CD4-positive, alpha-beta T cell treated with Interleukin-10 for 1 hour (primary cell): ENCODE measurements around the gene KCTD20.
"Not testable (repeated sequence)": the region's sequence is repeated elsewhere in the genome, so short reads cannot be mapped to it uniquely, and the experiment has no call there.

ENCODE experiments used
- DNase-seq: peaks from one replicate; pipeline ENCODE4 v3.0.0-alpha.2; 2020

Gene KCTD20

DNA sequence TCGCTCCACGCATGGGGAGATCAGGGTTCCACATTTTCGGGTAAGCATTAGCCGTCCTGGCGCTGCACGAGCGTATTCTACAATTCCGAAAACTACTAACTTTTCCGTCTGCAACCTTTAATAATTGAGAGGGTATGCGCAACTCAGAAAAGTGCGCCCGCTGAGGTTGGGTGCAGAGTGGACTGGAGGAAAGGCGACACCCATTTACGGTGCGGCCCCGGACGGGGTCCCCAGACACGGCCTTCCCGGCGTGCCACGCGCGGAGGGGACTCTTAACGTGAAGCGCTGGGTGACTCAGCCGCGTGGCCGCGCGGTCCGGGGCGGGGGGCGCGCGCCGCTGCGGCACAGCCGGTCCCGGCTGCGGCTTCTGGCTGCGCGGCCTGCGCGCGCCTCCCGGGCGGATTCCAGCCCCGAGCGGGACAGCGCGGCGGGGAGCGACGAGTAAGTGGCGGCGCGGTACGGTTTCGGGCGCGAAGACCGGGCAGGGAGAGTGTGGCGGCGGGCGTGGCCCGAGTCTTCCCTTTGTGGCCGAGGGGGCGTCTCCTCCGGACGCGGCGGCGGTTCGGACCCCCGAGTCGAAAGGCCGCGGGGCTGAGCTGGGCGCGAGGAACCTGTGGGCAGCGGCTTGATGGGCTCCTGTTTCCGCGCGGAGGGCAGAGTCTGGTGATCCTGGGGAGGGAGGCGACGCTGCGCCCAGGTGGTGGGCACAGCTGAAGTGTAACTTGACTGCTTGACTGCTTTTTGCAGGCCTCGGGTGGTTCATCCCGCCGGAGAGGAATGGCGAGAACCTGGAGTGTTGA is at the start of gene KCTD20, which contains the start of gene PXT1:
Gene KCTD20, plus strand, starts transcription at position 330 of the 800 bp plus-strand sequence. CDS start 27,098 bp downstream, outside the sequence.
Gene PXT1, minus strand, starts transcription at position 184 of the 800 bp plus-strand sequence. CDS start 16,772 bp downstream, outside the sequence.
- DNase-seq, result peak; percentile 87

DNA sequence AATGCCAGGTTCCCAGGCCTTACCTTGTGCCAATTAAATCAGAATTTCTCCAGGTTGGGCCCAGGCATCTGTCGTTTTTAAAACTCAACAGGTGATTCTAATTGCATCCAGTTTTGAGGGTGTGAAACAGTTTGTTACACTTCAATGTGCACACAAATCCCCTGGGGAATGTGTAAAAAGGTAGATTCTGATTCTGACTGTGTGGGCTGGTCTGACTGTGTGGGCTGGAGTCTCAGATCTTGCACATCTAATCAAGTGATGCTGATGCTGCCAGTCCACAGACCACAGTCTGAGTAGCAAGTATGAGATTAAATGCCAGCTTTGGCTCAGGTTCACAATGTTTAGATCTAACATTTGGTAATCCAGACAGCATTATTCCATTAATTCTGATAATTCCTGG is 42.8 kb upstream of the KCTD20 start:
- DNase-seq, result no peak

DNA sequence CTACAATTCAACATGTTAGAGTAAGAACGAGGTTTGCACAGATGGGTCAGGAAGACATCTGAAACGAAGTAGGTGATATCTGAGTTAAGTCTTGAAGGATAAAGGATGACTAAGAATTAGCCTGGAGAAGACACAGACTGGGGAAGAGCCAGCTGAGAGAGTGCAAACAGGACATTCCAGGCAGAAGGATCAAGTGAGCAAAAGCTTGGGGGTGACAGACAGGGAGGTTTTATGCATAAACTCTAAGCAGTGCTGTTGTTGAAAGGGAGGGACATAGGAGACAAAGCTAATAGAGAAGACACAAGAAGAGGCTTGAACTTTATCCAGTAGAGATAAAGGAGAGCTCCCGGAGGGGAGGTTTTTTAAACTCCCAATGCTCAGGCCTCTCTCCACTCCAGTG is 40.3 kb upstream of the KCTD20 start:
- no peak for DNase-seq

DNA sequence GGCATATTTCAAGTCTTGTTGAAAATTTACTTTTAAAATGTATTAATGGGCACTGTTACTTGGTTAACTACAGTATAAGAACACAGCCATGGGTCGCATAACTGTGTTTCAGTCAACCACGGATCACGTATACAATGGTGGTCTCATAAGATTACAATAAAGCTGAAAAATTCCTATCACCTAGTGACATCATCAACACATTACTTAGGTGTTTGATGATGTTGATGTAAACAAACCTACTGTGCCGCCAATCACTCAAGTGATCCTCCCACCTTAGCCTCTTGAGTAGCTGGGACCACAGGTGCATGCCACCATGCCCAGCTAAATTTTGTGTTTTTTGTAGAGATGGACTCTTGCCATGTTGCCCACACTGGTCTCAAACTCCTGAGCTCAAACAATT is 38.6 kb upstream of the KCTD20 start:
- no peak for DNase-seq

DNA sequence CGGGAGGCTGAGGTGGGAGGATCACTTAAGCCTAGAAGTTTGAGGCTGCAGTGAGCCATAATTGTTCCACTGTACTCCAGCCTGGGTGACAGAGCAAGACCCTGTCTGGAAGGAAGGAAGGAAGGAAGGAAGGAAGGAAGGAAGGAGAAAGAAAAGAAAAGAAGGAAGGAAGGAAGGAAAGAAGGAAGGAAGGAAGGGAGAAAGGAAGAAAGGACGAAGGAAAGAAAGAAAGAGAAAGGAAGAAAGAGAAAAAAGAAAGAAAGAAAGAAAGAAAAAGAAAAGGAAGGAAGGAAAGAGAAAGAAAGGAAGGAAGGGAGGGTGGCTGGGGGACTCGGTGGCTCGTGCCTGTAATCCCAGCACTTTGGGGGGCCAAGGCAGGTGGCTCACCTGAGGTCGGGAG is 33.1 kb upstream of the KCTD20 start:
- not testable (repeated sequence) for DNase-seq

DNA sequence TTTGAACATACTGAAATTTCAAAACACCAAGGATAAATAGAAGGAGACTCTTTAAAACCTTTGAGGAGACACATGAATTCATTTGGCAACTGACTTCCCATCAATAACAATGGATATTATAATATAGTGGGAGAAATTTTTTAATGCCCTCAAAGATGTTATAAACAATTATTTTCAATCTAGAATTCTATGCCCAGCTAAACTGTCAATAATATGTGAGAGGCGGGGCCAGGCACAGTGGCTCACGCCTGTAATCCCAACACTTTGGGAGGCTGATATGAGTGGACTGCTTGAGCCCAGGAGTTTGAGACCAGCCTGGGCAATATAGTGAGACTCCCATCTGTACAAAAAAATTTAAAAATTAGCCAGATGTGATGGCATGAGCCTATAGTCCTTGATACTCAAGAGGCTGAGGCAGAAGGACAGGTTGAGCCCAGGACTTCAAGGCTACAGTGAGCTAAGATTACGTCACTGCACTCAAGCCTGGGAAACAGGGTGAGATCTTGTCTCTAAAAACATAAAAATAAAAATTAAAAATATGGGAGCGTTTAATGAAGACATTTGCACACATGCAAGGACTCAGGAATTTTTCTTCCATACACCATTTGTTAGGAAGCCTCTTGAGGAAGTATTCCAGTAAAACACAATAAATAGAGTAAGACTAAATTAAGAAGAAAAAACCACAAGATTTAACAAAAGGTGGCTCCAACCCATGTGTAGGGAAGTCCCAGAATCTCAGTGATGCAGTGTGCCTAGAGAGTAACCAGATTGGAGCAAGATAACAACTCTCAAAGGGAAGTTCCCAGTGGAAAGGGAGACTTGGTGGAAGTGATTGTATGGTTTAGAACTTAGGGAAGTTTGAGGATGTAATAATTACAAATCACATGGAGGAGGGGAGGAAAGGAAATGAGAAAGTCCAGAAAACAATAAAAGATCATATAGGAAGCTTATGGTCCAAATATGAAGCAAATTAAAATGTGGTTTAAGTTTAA is 29.0 kb upstream of the KCTD20 start:
- no peak for DNase-seq

DNA sequence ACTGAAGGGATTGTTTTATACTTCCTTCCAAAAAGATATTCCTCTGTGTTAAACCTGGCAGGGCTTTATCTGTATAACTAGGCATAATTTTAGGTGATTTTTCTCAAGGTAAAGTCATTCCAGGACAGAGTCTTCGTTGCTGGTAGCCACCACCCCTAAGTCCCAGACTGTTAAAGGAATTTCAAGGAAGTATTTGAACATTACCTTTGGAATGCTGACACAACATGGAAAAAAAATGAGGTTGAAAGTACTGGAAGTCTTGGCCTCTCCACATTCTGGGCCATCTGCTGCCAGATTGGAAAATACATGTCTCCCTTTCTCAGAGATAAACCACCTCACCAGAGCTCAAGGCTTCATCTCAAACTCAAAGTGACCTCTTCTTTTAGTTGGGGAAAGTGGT is 28.3 kb upstream of the KCTD20 start:
- no peak for DNase-seq

DNA sequence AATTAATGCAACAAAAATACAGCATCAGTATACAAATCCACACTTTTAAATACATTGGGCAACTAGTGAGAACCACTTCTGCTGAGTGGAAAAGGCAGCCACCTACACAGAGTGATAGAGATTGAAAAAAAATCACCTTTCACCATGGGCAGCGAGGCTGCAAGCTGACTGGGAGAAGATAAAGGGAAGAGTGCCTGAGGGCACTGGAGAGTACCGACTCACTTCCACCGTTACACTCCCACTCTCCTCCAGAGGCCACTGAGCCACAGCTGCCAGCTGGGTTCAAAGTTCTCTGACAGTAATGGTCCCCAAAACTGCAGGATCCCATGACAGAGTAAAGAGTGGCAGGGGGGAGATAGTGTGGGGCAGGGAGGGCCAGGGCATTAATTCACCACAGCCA is 24.2 kb upstream of the KCTD20 start:
- DNase-seq, result no peak

DNA sequence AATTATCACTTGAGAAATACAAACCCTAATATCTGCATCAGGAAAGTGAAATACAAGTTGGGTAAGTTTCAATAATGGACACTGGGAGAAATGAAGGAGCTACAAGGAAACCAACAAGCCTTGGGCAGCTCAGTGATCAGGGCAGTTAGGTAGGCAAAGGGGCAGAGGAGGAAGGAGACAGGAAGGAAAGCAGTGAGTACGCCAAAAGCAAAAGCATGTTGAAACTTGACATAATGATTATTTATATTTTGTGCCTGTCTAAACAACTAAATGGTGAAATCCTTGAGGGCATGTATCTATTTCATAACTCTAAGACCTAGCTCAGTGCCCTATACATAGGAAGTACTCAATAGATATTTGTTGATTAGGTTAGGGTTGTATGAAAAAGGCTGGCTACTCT is 23.5 kb upstream of the KCTD20 start:
- no peak for DNase-seq

DNA sequence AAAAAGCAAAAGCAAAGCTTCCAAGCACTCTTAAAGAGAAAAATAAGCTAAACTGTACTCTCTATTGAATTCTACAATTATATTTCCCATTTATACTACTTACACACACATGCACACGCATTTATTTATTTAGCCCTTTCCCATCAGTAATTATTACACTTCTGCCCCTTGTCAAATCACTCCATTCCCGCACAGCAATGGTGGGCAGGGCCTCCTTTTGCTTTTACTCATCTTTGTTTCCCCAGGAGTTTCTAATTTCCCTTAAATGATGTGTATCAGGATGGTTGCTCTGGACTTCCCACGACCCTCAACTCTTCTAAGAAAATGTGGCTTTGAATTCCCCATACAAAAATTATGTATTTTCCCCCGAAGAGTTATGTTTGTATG is 20.1 kb upstream of the KCTD20 start:
- DNase-seq, result no peak

DNA sequence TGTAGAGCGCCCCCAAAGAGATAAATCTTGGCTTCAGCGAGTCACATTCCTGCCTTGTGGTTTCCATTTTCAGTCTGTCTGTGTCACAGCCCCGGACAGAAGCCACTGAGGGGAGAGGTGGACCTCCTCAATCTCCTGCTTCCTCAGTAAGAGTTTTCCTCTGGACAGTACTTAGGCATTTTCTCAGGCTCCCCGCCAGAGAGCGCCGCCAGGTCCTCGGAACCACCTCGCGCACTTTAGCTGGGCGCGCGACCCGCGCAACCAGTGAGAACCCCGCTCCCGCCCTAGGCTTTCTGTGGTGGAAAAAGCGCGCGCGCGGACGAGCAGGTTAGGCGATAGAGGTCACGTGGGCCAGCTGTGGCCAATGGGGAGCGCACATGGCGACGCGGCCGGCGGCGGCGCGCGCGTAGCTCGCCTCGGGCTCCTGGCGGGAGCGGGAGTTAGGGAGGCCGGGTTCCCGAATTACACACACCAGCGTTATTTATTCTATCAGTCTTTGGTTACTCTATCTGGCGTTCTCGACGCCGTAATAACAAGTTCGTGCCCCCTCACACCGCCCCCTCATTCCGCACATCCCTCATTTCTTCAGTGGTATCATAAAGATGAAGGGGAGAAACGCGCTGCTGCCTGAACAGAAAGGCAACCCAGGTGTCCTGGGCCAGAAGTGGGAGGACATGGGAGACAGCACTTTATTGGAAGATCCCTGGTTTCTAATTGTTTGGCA is 19.5 kb upstream of the KCTD20 start:
- DNase-seq, result peak; percentile 98

DNA sequence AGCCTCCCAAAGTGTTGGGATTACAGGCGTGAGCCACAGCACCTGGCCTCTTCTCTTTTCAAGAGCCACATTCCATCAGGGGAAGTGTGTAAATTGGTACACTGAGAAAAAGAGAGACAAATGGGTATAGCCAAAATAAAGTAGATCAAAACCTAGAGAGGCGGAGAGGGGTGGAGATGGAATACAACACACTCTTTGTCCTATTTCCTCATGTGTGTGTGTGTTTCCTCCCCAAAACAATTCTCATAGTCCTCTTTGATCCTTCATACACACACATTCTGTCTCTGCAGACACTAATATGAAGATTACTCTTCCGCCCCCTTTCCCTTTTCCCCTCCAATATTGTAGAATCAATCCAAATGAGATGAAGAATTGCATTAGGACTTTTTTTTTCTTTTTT is 16.2 kb upstream of the KCTD20 start:
- no peak for DNase-seq

DNA sequence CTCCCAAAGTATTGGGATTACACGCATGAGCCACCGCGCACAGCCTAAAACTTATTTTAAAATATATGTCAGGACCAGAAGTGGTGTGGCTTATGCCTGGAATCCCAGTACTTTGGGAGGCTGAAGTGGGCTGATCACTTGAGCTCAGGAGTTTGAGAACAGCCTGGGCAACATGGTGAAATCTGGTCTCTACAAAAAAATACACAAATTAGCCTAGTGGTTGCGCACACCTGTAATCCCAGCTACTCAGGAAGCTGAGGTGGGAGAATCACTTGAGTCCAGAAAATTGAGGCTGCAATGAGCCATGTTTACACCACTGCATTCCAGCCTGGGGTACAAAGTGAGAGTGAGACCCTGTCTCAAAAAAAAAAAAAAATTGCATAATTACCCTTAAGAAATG is 13.9 kb upstream of the KCTD20 start:
- no peak for DNase-seq

DNA sequence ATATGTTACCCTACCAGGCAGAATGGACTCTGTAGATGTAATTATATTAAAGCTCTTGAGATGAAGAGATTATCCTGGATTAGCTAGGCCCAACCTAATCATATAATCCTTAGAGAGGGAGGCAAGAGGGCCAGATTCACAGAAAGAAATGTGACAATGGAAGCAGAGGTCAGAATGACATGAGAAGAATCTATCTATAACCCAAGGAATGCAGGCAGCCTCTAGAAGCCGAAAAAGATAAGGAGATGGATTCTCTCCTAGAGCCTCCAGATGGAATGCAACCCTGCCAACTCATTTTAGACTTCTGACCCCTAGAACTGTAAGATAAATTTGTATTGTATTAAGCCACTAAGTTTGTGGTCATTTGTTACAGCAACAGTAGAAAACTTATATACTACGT is 12.4 kb upstream of the KCTD20 start:
- DNase-seq, result no peak

DNA sequence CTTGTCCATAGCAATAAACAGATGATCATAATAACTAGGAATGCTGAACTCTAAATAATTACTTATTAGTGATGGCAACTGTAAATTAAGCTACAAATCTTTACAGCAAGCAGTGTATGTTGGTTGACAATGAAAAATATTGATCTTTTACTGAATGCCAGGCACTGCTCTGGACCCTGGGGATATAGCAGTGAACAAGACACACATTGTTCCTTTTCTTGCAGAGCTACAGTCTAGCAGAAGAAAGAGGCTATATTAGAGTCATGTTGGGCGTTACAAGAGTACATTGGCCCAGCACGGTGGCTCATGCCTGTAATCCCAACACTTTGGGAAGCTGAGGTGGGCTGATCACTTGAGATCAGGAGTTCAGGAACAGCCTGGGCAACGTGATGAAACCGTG is 11.6 kb upstream of the KCTD20 start:
- no peak for DNase-seq

DNA sequence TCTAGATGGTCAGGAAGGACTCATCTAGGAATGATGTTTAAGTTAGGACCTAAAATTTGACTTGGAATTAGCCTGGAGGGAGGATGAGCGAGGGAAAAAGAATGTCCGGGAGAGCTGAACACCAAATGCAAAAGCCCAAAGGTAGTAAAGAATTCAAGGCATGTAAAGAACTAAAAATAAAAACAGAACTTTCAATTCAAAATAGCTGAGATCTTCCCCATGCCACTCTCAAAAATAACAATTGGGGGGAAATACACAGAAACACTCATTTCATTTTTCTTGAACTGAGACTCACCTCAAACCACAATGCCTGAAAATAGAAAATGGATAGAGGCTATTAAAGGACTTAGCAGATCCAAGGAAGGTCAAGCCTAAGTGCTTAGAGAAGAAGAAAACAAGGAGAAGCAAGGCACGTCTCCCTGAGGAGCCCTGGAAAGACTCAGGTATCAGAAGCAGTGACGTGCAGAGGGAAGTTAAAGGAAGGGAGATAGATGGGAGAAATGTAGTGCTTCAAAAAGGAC is 10.6 kb upstream of the KCTD20 start:
- DNase-seq, result no peak

DNA sequence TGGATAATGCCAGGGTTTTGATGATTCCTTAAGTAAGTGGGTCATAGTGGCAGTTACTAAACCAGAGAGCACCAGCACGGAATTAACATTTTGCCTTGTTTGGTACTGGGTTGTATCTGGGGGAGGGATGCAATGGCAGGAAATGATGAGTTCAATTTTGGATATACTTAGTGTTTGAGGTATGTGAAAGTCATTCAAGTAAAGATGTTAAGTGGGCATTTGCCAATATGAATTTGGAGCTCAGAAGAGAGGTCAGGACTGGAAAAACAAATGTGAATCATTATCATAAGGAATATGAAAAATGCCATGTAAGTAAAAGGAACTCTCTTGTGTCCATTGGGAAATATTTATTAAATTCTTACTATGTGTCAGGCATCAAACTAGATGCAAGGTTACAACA is 6.3 kb upstream of the KCTD20 start:
- no peak for DNase-seq

DNA sequence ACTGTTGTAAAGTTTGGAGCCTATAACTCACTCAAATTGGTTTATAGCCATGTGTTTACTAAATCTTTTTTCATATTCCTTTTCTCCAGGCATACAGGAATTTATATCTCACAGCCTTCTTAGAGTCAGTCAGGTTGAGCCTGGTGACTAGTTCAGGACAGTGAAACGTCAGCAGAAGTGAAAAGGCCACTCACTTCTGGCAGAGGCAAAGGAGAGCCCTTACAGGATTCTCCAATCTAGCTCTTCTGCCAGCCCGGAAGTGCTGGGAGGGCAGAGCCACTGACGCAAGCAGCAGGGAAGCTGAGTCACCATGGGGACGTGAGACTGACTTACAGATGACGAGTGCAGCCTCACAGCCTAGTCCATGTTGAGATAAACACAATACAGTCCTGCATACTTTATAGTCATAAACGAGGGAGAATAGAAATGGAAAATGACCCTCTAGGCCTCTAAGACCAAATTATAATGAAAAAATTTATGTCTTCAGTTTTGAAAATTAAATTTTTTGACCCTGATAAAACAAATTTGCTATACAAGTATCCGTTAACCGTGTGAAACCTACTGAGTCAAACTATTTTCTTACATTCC is 1.4 kb upstream of the KCTD20 start:
- DNase-seq, result peak; percentile 83

DNA sequence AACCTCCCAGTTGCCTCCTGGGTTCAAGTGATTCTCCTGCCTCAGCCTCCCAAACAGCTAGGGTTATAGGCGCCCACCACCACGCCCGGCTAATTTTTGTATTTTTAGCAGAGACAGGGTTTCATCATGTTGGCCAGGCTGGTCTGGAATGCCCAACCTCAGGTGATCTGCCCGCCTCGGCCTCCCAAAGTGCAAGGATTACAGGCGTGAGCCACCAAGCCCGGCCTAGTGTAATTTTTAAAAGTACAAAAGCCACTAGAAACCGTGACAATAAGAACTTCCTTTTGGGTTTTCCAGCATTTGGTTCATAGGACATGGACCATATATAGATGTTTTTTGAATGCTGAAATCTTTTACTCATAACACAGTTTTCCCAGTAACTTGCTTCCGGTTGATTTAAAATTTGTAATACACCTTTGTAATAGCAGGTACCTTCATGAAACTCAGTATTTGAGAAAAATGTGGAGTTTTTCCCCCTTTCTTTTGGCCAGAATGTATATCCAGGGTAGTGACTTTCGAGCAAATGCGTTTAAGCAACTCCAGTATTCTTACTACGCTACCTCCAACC is 613 bp upstream of the KCTD20 start:
- DNase-seq, result no peak

DNA sequence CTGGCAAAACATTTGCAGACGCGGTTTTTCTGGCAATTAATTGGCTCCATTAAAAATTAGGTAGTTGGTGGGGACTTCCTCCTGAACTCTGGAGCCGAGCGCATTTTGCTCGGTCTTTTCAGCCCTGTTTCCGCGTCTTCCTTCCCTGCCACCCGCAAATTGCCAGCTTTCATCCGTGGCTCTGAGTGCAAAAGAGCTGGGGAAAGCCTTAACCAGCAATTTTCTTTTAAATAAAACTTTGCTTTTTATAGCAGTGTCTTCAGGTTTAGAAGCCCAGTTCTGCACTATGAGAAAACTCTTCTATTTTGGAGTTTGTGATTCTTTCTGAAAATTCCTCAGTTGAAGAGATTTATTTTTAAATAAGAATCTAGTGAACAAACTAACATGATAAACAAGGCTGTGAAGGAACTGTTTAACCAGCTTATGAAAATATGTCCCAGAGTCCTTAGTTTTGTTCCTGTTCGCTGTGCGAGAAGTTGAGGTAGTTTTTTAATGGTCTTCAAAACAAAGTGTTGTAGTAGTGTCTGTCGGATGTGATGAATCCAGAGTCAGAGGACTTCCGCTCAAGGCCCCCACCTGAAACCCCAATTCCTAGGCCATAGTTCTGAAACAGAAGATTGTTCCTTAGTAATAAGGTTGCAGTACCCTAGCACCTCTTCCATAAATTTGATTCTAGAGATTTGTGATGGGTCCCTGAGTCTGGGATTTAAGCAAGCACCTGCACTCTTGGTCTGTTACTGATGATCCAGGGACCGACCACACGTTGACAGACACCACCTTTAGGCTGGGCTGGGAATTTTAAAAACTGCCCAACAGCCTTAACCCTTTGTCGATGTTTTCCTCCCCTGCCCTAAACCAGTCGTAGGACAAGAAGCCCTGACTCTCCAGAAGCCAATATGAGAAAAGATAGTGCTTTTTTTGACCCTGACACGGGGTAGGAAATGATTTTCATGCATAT is 950 bp downstream of the KCTD20 start:
- peak; percentile 33 for DNase-seq

DNA sequence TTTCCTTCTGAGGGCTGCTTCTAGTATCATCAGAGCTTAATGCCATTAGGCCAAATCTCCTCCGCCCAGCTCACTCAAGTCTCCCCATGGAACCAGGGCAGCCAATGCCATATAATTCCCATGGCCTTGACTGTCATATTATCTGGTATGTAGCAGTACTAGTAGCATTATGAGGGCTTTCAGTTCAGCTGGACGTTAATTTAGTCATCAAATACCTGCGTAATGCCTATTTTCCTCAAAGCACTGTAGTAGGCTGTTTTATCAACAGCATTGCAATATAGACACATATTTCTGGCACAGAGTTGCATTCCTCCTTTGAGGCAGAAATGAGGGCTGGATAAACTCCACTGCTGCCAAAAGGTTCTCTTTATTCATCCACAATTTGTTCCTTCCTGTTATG is 1.7 kb downstream of the KCTD20 start:
- DNase-seq, result no peak
